Measurements from ENCODE around the gene CCDC85B. TPM values are rescaled to one million over a fixed set of nuclear protein-coding genes. Genes with fewer than 3 reads are reported as not detected.

Gene CCDC85B
- total RNA-seq, 2 donors from 2014 or later = 115 to 172 TPM

DNA sequence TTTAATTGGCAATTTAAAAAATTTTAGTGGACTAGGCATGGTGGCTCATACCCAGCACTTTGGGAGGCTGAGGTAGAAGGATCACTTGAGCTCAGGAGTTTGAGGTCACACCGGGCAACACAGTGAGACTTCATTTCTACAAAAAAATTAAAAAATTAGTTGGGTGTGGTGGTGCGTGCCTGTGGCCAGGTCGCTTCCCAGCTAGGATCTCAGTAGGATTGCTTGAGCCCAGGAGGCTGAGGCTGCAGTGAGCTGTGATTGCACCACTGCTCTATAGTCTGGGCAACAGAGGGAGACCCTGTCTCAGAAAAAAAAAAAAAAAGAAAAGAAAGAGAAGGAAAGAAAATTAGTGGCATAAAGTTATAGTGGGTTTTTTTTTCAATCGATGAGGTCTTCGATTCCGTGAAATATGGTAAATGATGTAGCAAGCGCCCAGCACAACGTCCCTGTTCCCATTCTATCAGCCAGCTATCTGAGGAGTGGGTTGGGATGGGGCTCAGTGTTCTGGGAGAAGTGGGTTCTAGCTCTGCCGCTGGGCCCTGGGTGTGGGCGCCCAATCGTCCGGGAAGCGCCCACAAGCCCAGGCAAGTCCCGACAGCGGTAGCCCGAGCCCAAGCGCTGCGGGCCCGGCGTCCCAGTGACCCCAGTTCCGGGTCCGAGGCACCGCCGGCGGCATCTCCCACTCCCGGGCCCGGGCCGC, 8.3 kb downstream of the CCDC85B start:
- Histone ChIP-seq H3K4me3 (peak overlapping the region; percentile 53 to 59), H3K27me3 (no peaks in the 10 kb centered on the region), H3K9me3 (no peaks in the 10 kb centered on the region), H3K4me1 (peaks cover 0 to 23% of the 10 kb centered on the region in 2 donors), H3K27ac (peak overlapping the region in 1 of 2 donors; percentile 62), H3K36me3 (no peaks in the 10 kb centered on the region)
- no peak for TF ChIP-seq CTCF (IDR thresholded peaks at IDR 0.05)
- no peak for DNase-seq (ENCODE audit: low spot score)

- Histone ChIP-seq H3K4me1 (peaks cover 0 to 16% of the 10 kb centered on the region in 2 donors), H3K4me3 (peak overlapping the region; percentile 53 to 59), H3K27me3 (no peaks in the 10 kb centered on the region), H3K9me3 (no peaks in the 10 kb centered on the region), H3K36me3 (no peaks in the 10 kb centered on the region), H3K27ac (peak overlapping the region; percentile 62 to 72)
- TF ChIP-seq CTCF (IDR thresholded peaks at IDR 0.05) = no peak
- peak; percentile 82 for DNase-seq (ENCODE audit: low spot score)
Measured at GRCh38 chr11:65899356-65900124, 9.1 kb downstream of the CCDC85B start.

DNA sequence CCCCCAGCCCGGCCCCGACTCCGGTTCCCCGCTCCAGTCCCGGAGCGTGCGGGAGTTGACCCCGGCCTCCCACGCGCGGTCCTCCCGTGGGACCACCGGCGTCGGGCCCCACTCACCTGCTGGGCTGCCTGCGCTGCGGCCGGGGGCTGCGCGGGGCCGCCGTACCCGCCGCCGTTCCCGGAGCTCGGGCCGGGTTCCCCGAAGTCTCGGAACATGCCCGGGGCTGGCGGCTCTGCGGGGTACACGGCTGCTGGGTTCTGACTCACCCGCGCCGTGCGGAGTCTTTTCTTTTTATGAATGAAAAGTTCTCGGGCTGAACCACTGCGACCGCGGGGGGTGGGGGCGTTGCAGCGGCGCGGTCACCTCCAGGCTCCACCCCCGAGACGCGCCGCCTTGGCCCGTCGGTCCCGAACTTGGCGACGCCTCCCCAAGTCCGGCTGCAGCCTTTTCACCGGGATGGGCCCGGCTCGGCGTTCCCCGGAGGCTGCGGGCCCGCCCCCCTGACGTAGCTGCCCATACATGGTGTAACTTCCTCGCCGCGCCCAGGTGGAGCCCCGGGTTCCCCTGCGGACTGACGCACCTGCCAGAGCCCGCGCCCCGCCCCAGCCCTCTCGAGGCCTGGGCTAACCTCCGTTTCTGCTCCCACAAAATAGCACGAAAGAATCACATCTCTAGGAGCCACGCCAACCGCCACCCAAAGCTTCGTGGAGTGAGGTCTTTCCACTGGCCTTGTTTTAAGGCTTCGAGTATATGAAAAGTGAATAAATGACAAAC, 9.8 kb downstream of the CCDC85B start, which contains the start of gene FOSL1:
Gene FOSL1 (minus strand): TSS at position 264 of the 774 bp plus-strand sequence. CDS start 49 bp downstream, at position 215.
- H3K27ac ChIP-seq = peak within 1 kb of the TSS; percentile 62 to 72
- TF ChIP-seq CTCF (IDR thresholded peaks at IDR 0.05) = no peak
- peak; percentile 94 for DNase-seq (ENCODE audit: low spot score)

DNA sequence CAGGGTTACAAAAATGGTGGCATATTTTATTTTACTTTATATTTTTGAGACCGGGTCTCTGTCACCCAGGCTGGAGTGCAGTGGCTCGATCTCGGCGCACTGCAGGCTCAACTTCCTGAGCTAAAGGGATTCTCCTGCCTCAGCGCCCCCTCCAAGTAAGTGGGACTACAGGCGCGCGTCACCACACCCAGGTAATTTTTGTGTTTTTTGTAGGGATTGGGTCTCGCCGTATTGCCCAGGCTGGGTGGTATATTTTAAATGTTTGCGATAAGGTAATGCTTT, 10.4 kb downstream of the CCDC85B start:
- no peak for TF ChIP-seq CTCF (IDR thresholded peaks at IDR 0.05)
- DNase-seq (ENCODE audit: low spot score) = no peak
- H3K4me3 ChIP-seq = peak overlapping the region; percentile 53 to 59
- H3K27me3 ChIP-seq = no peaks in the 10 kb centered on the region
- peak overlapping the region; percentile 62 to 72 for H3K27ac ChIP-seq
- H3K36me3 ChIP-seq = no peaks in the 10 kb centered on the region
- no peaks in the 10 kb centered on the region for H3K9me3 ChIP-seq
- H3K4me1 ChIP-seq = peaks cover 0 to 14% of the 10 kb centered on the region in 2 donors

More for the DNA sequence above, 9.8 kb downstream of the CCDC85B start, which contains the start of gene FOSL1:
- Histone ChIP-seq H3K9me3 (no peaks in the 10 kb centered on the region), H3K4me1 (peaks cover 0 to 14% of the 10 kb centered on the region in 2 donors), H3K4me3 (peak within 1 kb of the TSS; percentile 53 to 59), H3K36me3 (no peaks in the 10 kb centered on the region), H3K27me3 (no peaks in the 10 kb centered on the region)

DNA sequence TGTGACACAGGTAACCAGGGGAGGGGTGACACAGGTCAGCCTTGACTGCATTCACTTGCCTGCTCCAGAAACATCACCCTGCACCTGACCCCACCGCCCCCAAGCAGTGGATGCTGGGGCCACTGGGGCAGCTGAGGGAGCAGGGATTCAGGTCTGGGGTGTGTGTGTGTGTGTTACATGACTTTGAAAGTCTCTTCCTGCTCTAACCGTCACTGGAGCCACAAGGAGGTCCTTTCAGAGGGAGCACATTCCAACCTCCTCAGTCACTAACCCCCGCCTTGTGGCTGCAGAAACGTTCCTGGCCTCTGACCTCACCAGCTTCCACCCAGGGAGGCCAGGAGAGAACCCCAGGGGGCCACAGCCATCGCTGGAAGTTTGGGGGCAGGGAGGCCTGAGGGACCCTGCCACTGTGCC, 12.6 kb downstream of the CCDC85B start:
- Histone ChIP-seq H3K36me3 (no peaks in the 10 kb centered on the region), H3K27me3 (no peaks in the 10 kb centered on the region), H3K4me3 (no peak overlapping the region), H3K4me1 (peaks cover 0 to 14% of the 10 kb centered on the region in 2 donors), H3K27ac (no peak overlapping the region), H3K9me3 (no peaks in the 10 kb centered on the region)
- DNase-seq (ENCODE audit: low spot score) = no peak
- TF ChIP-seq CTCF (IDR thresholded peaks at IDR 0.05) = no peak
